Measurements from ENCODE around the gene TMEM130.
"Not testable (repeated sequence)": the region's sequence is repeated elsewhere in the genome, so short reads cannot be mapped to it uniquely, and the experiment has no call there.

Gene TMEM130

GRCh38 chr7:98877692-98878364 lies 8.0 kb upstream of the TMEM130 start:
- no peak for DNase-seq (ENCODE audit: low read depth in 2 of 2)

- DNase-seq (ENCODE audit: low read depth in 2 of 2): no peak
Measured at GRCh38 chr7:98877146-98877545, 7.3 kb upstream of the TMEM130 start.

GRCh38 chr7:98875501-98875900 lies 5.7 kb upstream of the TMEM130 start:
- no peak for DNase-seq (ENCODE audit: low read depth in 2 of 2)

GRCh38 chr7:98874942-98875341 lies 5.1 kb upstream of the TMEM130 start:
- no peak for DNase-seq (ENCODE audit: low read depth in 2 of 2)

GRCh38 chr7:98873610-98874009 lies 3.8 kb upstream of the TMEM130 start:
- DNase-seq (ENCODE audit: low read depth in 2 of 2): not testable (repeated sequence)

GRCh38 chr7:98872328-98872924 lies 2.6 kb upstream of the TMEM130 start:
- DNase-seq (ENCODE audit: low read depth in 2 of 2): no peak

GRCh38 chr7:98870807-98871491 lies 1.1 kb upstream of the TMEM130 start:
- no peak for DNase-seq (ENCODE audit: low read depth in 2 of 2)

- DNase-seq (ENCODE audit: low read depth in 2 of 2): peak; percentile 66 to 75
Measured at GRCh38 chr7:98870121-98870651, 372 bp upstream of the TMEM130 start.

GRCh38 chr7:98869027-98869596 lies 702 bp downstream of the TMEM130 start:
- DNase-seq (ENCODE audit: low read depth in 2 of 2): no peak

GRCh38 chr7:98868450-98868849 lies 1.4 kb downstream of the TMEM130 start:
- no peak for DNase-seq (ENCODE audit: low read depth in 2 of 2)

GRCh38 chr7:98866765-98867164 lies 3.0 kb downstream of the TMEM130 start:
- DNase-seq (ENCODE audit: low read depth in 2 of 2): no peak

- no peak for DNase-seq (ENCODE audit: low read depth in 2 of 2)
Measured at GRCh38 chr7:98866351-98866750, 3.5 kb downstream of the TMEM130 start.

GRCh38 chr7:98864731-98865453 lies 4.9 kb downstream of the TMEM130 start:
- DNase-seq (ENCODE audit: low read depth in 2 of 2): no peak

- DNase-seq (ENCODE audit: low read depth in 2 of 2): no peak
Measured at GRCh38 chr7:98863601-98864000, 6.2 kb downstream of the TMEM130 start.

GRCh38 chr7:98862716-98863420 lies 6.9 kb downstream of the TMEM130 start:
- DNase-seq (ENCODE audit: low read depth in 2 of 2): no peak

- no peak for DNase-seq (ENCODE audit: low read depth in 2 of 2)
Measured at GRCh38 chr7:98862203-98862602, 7.6 kb downstream of the TMEM130 start.

GRCh38 chr7:98860071-98860470 lies 9.7 kb downstream of the TMEM130 start:
- no peak for DNase-seq (ENCODE audit: low read depth in 2 of 2)

GRCh38 chr7:98855610-98856422 lies 14.0 kb downstream of the TMEM130 start:
- no peak for DNase-seq (ENCODE audit: low read depth in 2 of 2)

- DNase-seq (ENCODE audit: low read depth in 2 of 2): no peak
Measured at GRCh38 chr7:98852826-98853225, 17.0 kb downstream of the TMEM130 start.

- DNase-seq (ENCODE audit: low read depth in 2 of 2): no peak
Measured at GRCh38 chr7:98848918-98849317, 20.9 kb downstream of the TMEM130 start.

Data from activated CD4-positive, alpha-beta T cell treated with anti-CD3 and anti-CD28 coated beads for 24 hours (primary cell).